Progenitor cell of endocrine pancreas (in vitro differentiated cells): ENCODE measurements around the gene AMOT. TPM values are rescaled to one million over a fixed set of nuclear protein-coding genes. Genes with fewer than 3 reads are reported as not detected.

Source experiments
- DNase-seq: peaks from one replicate; pipeline ENCODE4 v3.0.0; 2021; ENCODE audit warnings: low spot score; ENCODE audit not compliant: unreplicated experiment
- H3K27ac Mint-ChIP-seq: 2 replicates; pipeline ENCODE4 v1.8.0; 2021; ENCODE audit warnings: mild to moderate bottlenecking, moderate library complexity, mixed read lengths
- H3K27me3 Mint-ChIP-seq: 2 replicates; pipeline ENCODE4 v1.8.0; 2021; ENCODE audit warnings: mixed read lengths
- H3K36me3 Mint-ChIP-seq: 2 replicates; pipeline ENCODE4 v1.8.0; 2022; ENCODE audit warnings: mixed read lengths; ENCODE audit not compliant: insufficient read depth
- H3K4me1 Mint-ChIP-seq: 2 replicates; pipeline ENCODE4 v1.8.0; 2021; ENCODE audit warnings: low read depth, mixed read lengths
- H3K4me3 Mint-ChIP-seq: 2 replicates; pipeline ENCODE4 v1.8.0; 2021; ENCODE audit warnings: low read depth, mild to moderate bottlenecking, moderate library complexity, mixed read lengths
- H3K9me3 Mint-ChIP-seq: 2 replicates; pipeline ENCODE4 v1.8.0; 2021; ENCODE audit warnings: low read depth, mixed read lengths
- CTCF ChIP-seq: fragments of 200-600 bp; sonication (generic); IDR thresholded peaks from one replicate; pipeline ENCODE4 v1.5.0; 2021; ENCODE audit warnings: antibody characterized with exemption, mild to moderate bottlenecking; ENCODE audit not compliant: unreplicated experiment
- total RNA-seq: library from RNA; stranded (reverse); gene quantifications from 2 replicates; pipeline ENCODE4 v1.2.1, GENCODE V29; 2021

The AMOT gene
- total RNA-seq, 1 donor from 2014 or later = 494 TPM

- H3K4me1 Mint-ChIP-seq = peaks cover 41% of the 10 kb centered on the region
- no peak overlapping the region for H3K27ac Mint-ChIP-seq
- no peak for DNase-seq
- H3K4me3 Mint-ChIP-seq = no peak overlapping the region
- H3K36me3 Mint-ChIP-seq = peaks cover 62% of the 10 kb centered on the region
- TF ChIP-seq CTCF = no peak
- H3K9me3 Mint-ChIP-seq = no peaks in the 10 kb centered on the region
- no peaks in the 10 kb centered on the region for H3K27me3 Mint-ChIP-seq
Measured at GRCh38 chrX:112822892-112823291, 17.7 kb downstream of the AMOT start.

- Mint-ChIP-seq H3K27me3 (no peaks in the 10 kb centered on the region), H3K27ac (peak overlapping the region; percentile 62), H3K36me3 (peaks cover 51% of the 10 kb centered on the region), H3K4me3 (no peak overlapping the region), H3K9me3 (no peaks in the 10 kb centered on the region), H3K4me1 (peaks cover 31% of the 10 kb centered on the region)
- no peak for DNase-seq
- TF ChIP-seq CTCF = no peak
Measured at GRCh38 chrX:112820364-112821268, 20.0 kb downstream of the AMOT start.

GRCh38 chrX:112819813-112820212, 20.8 kb downstream of the AMOT start:
- Mint-ChIP-seq H3K27me3 (no peaks in the 10 kb centered on the region), H3K9me3 (no peaks in the 10 kb centered on the region), H3K4me1 (peaks cover 33% of the 10 kb centered on the region), H3K4me3 (no peak overlapping the region), H3K36me3 (peaks cover 51% of the 10 kb centered on the region), H3K27ac (peak overlapping the region; percentile 53)
- TF ChIP-seq CTCF = no peak
- DNase-seq = no peak

GRCh38 chrX:112819008-112819640, 21.5 kb downstream of the AMOT start:
- H3K9me3 Mint-ChIP-seq = no peaks in the 10 kb centered on the region
- DNase-seq = no peak
- no peak for TF ChIP-seq CTCF
- H3K4me3 Mint-ChIP-seq = no peak overlapping the region
- peaks cover 49% of the 10 kb centered on the region for H3K36me3 Mint-ChIP-seq
- H3K4me1 Mint-ChIP-seq = peaks cover 33% of the 10 kb centered on the region
- H3K27me3 Mint-ChIP-seq = no peaks in the 10 kb centered on the region
- peak overlapping the region; percentile 35 for H3K27ac Mint-ChIP-seq

- H3K4me3 Mint-ChIP-seq = no peak overlapping the region
- no peaks in the 10 kb centered on the region for H3K27me3 Mint-ChIP-seq
- no peak overlapping the region for H3K27ac Mint-ChIP-seq
- no peak for DNase-seq
- peaks cover 34% of the 10 kb centered on the region for H3K4me1 Mint-ChIP-seq
- H3K36me3 Mint-ChIP-seq = peaks cover 50% of the 10 kb centered on the region
- TF ChIP-seq CTCF = no peak
- H3K9me3 Mint-ChIP-seq = peaks cover 2% of the 10 kb centered on the region
Measured at GRCh38 chrX:112818114-112819007, 22.3 kb downstream of the AMOT start.
